Middle frontal gyrus (tissue), 1 donor: ENCODE data around the gene LRIG1.
"Not testable (repeated sequence)": the region's sequence is repeated elsewhere in the genome, so short reads cannot be mapped to it uniquely, and the experiment has no call there.

Source experiments
- DNase-seq: peaks from one replicate; pipeline ENCODE4 v3.0.0-alpha.2; 2015; ENCODE audit warnings: low spot score; ENCODE audit errors: extremely low spot score

The LRIG1 gene

GRCh38 chr3:66425576-66426114, 75.2 kb downstream of the LRIG1 start:
- DNase-seq: no peak

GRCh38 chr3:66425032-66425431, 75.8 kb downstream of the LRIG1 start:
- no peak for DNase-seq

- DNase-seq: no peak
Observed at GRCh38 chr3:66423791-66424190, 77.0 kb downstream of the LRIG1 start.

GRCh38 chr3:66421893-66422292, 78.9 kb downstream of the LRIG1 start:
- DNase-seq: not testable (repeated sequence)

- DNase-seq: not testable (repeated sequence)
Observed at GRCh38 chr3:66421144-66421543, 79.7 kb downstream of the LRIG1 start.

- no peak for DNase-seq
Observed at GRCh38 chr3:66419036-66419435, 81.8 kb downstream of the LRIG1 start.

DNA sequence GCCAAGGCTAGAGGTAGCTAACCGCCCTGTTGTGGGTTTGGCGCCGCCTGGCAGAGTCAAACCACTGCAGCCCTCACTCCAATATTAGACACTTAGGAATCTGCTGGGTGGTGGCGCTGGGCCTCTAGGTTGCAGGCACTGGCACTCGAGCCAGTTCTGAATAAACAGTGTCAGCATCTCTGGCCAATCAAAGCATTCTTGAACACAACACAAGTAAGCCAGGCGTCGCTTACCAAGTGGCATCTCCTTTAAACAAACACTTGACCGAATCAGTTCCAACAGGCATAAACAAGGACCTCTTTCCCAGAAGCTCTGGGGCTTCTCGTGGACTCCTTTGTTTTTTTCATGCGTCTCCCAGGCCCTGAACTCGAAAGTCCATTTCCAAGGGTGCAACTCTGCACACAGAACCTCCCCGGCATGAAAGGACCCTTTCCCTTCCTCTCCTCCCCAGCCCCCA, 82.3 kb downstream of the LRIG1 start:
- DNase-seq: peak; percentile 61

- DNase-seq: no peak
Observed at GRCh38 chr3:66416556-66417304, 84.1 kb downstream of the LRIG1 start.

DNA sequence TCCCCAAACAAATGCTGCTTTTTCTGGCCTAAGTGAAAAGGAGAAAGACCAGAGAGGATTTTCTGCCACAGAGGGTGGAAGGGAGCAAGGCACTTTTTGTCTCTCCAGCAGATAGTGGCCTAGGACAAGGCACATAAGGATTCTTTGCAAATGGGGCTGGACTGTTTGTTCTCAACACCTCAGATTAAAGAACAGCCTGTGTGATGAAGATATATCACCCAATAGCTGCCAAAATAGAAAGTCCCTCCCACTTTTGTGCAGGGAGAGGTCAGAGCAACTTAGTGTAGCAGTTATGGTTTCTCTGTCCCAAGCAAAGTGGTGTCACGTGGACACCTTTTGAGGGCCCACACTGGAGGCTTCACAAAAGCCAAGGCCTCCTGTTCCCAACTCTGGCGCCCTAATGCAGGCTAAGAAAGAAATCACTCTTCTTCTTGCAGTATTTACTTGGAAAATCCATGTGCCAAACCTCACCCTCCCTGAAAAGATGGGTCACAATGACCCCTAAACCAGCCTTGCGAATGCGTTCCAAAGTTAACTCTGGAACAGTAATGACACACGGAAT, 84.9 kb downstream of the LRIG1 start:
- DNase-seq: no peak

DNA sequence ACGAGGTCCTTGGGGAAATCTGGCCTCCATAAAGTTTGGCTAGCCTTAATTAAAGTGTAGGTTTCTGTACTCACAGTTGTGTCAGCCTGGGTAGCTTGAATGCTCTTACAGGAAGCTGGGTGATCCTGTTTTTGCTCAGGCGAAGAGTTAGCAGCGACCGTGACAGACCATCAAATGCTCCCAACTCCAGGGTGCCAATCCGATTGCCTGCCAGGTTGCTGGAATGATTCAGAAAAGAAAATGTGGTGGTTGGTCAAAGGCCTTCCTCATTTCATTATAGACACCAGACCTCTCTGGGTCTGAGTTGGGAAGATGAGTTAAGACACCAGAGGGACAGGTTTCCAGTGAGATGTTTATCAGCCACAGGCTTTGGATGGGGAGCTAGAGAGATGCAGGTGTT, 86.0 kb downstream of the LRIG1 start:
- DNase-seq: no peak

GRCh38 chr3:66413151-66413751, 87.6 kb downstream of the LRIG1 start:
- DNase-seq: no peak

DNA sequence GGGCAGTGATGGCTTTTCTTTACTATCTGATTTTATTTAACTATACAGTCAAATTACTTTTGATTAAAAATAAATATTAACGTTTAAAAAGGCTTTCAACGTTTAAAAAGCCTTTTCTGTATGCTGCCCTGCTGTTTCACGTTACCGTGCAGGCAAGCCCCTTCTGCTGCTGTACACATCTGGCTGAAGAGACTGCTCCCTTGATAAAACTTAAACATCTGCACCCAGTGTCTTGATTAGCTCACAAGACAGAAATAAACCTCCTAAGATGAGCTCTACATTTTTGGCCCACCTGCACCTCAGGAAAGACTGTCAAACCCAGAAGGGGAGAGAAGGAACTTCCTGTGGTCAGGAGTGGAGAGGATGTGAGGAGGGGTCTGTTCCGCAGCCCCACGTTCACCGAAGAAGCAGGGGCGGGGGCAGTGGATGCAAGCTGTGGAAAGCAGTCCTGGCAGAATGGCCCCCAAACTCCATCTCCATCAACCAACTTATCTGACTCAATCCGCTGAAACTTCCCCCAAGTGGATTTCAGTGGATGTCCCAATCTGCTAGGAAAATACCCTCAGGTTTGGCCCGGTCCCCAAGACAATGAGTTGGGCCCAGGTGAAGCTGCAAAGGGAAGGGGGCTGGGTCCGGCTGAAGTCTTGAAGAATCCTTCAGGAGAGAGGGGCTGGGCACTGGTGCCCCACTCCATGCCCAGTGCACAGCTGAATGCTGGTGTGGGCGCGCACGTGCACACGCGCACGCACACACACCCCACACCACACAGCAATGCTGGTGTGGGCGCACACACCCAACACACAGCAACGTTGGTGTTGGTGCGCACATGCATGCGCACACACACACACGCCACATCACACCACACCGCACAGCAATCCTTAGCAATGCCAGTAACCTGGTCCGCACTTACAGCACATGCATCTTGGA, 88.6 kb downstream of the LRIG1 start:
- DNase-seq: no peak

- DNase-seq: no peak
Observed at GRCh38 chr3:66411474-66411873, 89.3 kb downstream of the LRIG1 start.

- DNase-seq: no peak
Observed at GRCh38 chr3:66410976-66411375, 89.8 kb downstream of the LRIG1 start.

- DNase-seq: no peak
Observed at GRCh38 chr3:66409771-66410754, 90.8 kb downstream of the LRIG1 start.

- DNase-seq: no peak
Observed at GRCh38 chr3:66407611-66408218, 93.1 kb downstream of the LRIG1 start.

GRCh38 chr3:66406831-66407610, 93.8 kb downstream of the LRIG1 start:
- DNase-seq: no peak

DNA sequence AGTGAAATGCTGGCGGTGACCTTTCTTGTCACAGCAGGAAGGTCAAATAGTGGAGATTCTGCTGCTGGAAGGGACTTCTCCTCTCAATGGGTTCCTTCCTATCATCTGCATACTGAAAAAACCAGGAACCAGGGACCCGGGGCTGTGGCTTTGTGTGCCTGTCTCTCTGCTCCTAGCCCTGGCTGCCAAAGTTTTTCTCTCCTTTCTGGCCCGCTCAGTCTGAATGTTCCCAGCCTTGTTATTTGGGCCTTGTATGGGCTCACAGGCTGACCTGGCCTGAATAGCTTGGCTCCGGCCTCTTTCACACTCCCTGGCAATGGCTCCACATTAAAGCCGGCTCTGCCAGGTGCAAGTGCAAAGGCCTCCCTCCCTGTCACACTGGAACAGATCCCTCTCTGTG, 94.7 kb downstream of the LRIG1 start:
- DNase-seq: peak; percentile 24

DNA sequence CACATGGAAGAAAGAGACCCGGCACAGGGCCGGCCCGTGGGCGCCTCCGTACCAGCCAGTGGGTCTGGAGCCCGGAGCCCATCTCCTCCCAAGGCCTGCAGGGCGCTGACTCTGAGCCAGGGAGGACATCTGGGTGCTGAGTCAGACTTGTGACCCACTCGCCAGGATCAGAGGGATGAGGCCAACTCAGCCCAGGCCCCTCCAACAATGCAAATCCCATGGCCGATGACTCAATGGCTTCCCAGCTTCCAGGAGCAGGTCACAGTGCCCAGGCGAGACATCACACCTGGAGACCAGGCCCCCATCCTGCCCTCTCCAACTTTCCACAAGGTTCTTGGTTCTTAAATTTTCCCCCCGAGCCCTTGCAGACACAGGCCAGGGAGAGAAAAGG, 95.1 kb downstream of the LRIG1 start:
- peak; percentile 30 for DNase-seq
